Brain microvascular endothelial cell (primary cell): ENCODE results near the gene NSUN5.
A peak's percentile ranks its signal among the peaks of the same experiment; 100 is the strongest.
"Not testable (repeated sequence)": the region's sequence is repeated elsewhere in the genome, so short reads cannot be mapped to it uniquely, and the experiment has no call there.

Source experiments
- DNase-seq: peaks from one replicate; pipeline ENCODE4 v3.0.0-alpha.2; 2020
- H3K27ac ChIP-seq: fragments of 250-450 bp; sonication (Bioruptor Pico); 2 replicates; pipeline ENCODE4 v1.5.1; 2020; ENCODE audit warnings: mild to moderate bottlenecking, moderate library complexity
- H3K27me3 ChIP-seq: fragments of 250-450 bp; sonication (Bioruptor Pico); replicated peaks from 2 replicates; pipeline ENCODE4 v1.5.1; 2020; ENCODE audit warnings: mild to moderate bottlenecking
- H3K36me3 ChIP-seq: fragments of 250-450 bp; sonication (Bioruptor Pico); replicated peaks from 2 replicates; pipeline ENCODE4 v1.5.1; 2020; ENCODE audit warnings: mild to moderate bottlenecking
- H3K4me3 ChIP-seq: 2 replicates; pipeline ENCODE4 v1.5.1; 2011; ENCODE audit warnings: low read depth, mild to moderate bottlenecking, control low read depth, low read length, moderate library complexity
- in situ Hi-C: cut with HindIII; loops from 2 replicates; pipeline ENCODE4 v1.10.0; 2017; ENCODE audit warnings: low sequenced_read_pairs, low pct_ligation_motif_present
- TF ChIP-seq, protein P1 (sequence below): IDR thresholded peaks from 2 replicates; pipeline ENCODE4 v1.5.1; 2011; ENCODE audit warnings: low read depth, mild to moderate bottlenecking, moderate library complexity, low read length, control low read depth, inconsistent platforms; ENCODE audit errors: missing control alignments

The NSUN5 gene

DNA sequence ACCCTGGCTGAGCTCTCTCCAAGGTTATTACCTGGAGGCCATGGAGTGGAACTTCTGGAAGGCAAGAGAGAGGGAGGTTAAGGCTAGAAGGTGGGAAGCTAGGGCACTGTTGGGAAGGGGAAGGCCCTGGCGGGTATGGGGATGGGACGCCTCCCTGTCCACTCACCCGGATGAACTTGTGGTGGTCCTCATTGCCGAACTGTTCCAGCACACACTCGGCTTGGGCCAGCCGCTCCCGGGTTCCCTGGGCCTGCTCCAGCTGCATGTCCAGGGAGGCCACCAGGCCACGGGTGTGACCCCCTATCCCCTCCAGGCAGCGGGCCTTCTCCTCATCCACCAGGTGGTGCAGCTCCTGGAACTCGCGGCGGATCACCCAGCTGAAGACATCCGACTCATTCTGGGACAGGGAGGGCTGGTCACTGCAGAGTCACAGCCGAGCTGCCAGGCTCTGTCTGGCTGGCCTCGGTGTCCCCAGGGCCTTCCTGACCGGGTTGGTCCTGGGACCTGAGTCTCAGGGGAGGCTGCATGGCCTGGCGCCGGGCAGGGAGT, 10.1 kb upstream of the NSUN5 start:
- DNase-seq, H3K27me3 ChIP-seq, in situ Hi-C loops, H3K36me3 ChIP-seq, H3K27ac ChIP-seq, H3K4me3 ChIP-seq: not testable (repeated sequence)

DNA sequence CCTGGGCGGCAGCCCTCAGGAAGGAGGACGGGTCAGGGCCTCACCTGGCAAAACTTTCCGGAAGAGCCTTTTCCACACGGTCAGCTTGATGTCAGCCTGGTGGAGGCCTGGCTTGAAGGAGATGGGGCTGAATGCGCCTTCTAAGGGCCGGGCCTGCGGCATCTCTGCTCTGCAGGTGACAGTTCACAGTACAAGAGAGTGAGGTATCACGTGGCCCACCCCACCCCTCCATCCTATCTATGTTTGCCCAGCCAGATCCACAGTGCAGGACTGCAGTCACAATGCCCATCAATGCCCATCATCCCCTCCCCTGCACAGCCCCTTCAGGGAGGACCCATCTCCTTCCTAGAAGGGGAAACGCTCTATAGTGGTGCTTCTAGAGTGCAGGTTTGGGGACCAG, 7.9 kb upstream of the NSUN5 start:
- DNase-seq, result no peak
- TF ChIP-seq, protein P1, sequence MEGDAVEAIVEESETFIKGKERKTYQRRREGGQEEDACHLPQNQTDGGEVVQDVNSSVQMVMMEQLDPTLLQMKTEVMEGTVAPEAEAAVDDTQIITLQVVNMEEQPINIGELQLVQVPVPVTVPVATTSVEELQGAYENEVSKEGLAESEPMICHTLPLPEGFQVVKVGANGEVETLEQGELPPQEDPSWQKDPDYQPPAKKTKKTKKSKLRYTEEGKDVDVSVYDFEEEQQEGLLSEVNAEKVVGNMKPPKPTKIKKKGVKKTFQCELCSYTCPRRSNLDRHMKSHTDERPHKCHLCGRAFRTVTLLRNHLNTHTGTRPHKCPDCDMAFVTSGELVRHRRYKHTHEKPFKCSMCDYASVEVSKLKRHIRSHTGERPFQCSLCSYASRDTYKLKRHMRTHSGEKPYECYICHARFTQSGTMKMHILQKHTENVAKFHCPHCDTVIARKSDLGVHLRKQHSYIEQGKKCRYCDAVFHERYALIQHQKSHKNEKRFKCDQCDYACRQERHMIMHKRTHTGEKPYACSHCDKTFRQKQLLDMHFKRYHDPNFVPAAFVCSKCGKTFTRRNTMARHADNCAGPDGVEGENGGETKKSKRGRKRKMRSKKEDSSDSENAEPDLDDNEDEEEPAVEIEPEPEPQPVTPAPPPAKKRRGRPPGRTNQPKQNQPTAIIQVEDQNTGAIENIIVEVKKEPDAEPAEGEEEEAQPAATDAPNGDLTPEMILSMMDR, result no peak
- in situ Hi-C loops, result no loop called here
- Histone ChIP-seq H3K27me3 (no peaks in the 10 kb centered on the region), H3K36me3 (no peaks in the 10 kb centered on the region), H3K27ac (no peak overlapping the region), H3K4me3 (no peak overlapping the region)

DNA sequence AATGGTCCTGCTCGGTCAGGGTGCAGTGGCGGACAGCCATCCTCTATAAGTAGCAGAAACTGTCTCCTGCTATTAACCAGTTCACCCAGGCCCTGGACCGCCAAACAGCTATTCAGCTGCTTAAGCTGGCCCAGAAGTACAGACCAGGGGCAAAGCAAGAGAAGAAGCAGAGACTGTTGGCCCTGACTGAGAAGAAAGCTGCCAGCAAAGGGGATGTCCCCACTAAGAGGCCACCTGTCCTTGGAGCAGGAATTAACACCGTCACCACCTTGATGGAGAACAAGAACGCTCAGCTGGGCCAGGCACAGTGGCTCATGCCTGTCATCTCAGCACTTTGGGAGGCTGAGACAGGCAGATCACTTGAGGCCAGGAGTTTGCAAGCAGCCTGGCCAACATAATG, 5.6 kb upstream of the NSUN5 start:
- TF ChIP-seq, protein P1, result no peak
- Histone ChIP-seq H3K27ac (no peak overlapping the region), H3K36me3 (no peaks in the 10 kb centered on the region), H3K4me3 (no peak overlapping the region), H3K27me3 (no peaks in the 10 kb centered on the region)
- in situ Hi-C loops, result no loop called here
- DNase-seq, result no peak

DNA sequence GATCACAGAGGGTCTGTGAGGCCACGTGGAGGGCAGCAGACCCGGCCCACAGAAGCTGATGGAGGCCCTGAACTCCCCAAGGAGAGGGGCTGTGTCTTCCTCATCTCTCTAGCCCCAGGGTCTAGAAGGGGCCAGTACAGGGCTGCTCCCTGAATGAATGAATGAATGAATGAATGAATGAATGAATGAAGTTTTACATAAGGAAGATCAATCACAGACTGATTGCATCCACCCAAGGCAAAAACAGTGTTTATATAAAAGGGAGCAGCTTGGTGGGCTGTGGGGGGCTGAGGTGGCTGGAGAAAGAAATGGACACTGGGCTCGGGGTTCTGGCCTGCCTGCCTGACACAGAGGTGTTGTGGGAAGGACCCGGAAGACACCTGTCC, 4.9 kb upstream of the NSUN5 start:
- Histone ChIP-seq H3K4me3 (no peak overlapping the region), H3K27me3 (no peaks in the 10 kb centered on the region), H3K27ac (no peak overlapping the region), H3K36me3 (no peaks in the 10 kb centered on the region)
- in situ Hi-C loops, result no loop called here
- TF ChIP-seq, protein P1, result no peak
- DNase-seq, result no peak

DNA sequence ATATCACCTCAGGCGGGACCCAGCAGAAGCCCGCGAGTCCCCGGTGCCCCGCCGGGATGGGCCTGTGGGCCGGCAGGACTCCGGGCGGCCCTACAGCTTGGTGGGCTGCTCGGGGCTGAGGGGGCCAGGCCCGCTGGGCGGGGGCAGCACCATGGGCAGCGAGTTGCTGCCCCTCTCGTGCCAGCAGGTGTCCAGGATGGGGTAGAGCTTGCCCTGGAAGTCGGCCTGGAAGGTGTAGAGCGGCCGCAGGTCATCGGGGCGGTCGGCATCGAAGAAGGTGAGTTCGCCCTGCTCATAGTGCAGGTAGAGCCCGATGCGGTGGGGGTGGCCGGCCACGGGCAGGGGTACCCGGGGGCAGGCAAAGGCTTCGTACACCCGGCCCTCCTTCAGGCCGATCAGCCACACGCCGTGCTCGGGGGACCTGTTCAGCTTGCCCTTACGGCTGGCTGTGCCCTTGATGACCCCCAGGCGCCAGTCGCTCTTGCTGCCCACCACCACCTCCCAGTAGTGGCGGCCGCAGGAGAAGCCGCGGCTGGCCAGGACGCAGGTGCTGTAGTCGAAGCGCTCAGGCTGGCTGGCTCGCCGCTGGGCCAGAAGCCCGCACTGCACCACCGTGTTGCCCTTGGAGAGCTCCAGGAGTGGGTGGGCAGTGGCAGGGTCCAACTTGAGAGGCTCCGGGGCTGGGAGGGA, 4.3 kb upstream of the NSUN5 start:
- TF ChIP-seq, protein P1, result no peak
- no peak for DNase-seq
- in situ Hi-C loops, result no loop called here

DNA sequence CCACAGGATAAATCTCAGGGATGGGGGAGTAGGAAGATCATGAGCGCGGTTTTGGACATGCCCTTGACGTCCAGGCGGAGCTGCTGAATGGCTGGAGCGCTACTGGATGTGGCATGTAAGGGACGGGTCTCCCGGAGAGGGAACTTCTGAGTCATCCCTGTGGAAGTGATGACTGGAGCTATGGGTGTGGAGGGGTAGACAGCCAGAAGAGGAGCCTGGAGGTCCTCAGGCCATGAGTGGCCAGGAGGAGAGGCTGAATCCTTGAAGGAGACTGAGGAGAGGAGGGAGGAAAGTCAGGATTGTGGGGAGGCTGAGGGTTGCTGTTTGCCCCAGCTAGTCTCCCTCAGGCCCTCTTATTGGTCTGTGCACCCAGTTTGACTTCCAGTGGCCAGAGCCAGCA, 2.8 kb upstream of the NSUN5 start:
- peak; percentile 36 for DNase-seq
- H3K27ac ChIP-seq, H3K27me3 ChIP-seq, H3K36me3 ChIP-seq, H3K4me3 ChIP-seq, in situ Hi-C loops: not testable (repeated sequence)

More for the DNA sequence above, 4.3 kb upstream of the NSUN5 start:
- Histone ChIP-seq H3K4me3 (no peak overlapping the region), H3K36me3 (no peaks in the 10 kb centered on the region), H3K27ac (no peak overlapping the region), H3K27me3 (no peaks in the 10 kb centered on the region)

DNA sequence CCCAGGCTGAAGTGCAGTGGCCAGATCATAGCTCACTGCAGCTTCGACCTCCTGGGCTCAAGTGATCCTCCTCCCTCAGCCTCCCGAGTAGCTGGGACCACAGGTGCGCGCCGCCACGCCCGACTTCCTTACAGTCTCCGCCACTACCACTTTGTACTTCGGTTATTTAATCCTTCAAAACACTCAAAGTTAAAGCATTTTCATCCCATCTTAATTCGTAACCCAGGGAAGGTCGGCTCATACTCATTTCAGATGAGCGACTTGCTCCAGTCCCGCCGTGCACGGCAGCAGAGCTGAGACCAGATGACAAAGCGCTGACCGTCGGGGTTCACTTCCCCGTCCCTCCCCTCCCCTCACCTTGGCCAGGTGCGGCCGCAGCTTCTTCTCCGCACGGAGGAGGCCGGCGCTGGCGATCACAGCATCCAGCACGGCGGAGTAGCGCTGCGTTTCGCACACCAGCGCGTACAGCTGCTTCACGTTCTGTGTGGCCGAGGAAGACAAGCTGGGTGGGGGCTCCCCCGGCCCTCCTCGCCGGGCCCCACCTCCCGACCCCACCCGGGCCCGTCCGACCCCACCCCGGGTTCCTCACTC, 457 bp downstream of the NSUN5 start:
- Histone ChIP-seq H3K36me3 (no peaks in the 10 kb centered on the region), H3K4me3 (peak overlapping the region; percentile 66), H3K27me3 (no peaks in the 10 kb centered on the region), H3K27ac (no peak overlapping the region)
- in situ Hi-C loops, result no loop called here
- TF ChIP-seq, protein P1, result no peak
- DNase-seq, result no peak
